Fibroblast of the aortic adventitia (primary cell): Measurements from ENCODE around the gene DHX40. TPM values are rescaled to one million over a fixed set of nuclear protein-coding genes. Genes with fewer than 3 reads are reported as not detected.

ENCODE experiments used
- DNase-seq: peaks from one replicate; pipeline ENCODE4 v3.0.0-alpha.2; 2010; ENCODE audit warnings: low read depth
- H3K4me3 ChIP-seq: 2 replicates; pipeline ENCODE4 v1.5.1; 2011; ENCODE audit warnings: low read depth, mild to moderate bottlenecking, control low read depth, low read length, moderate library complexity
- total RNA-seq: library from RNA; depleted of rRNA; stranded (reverse); fragments of >200 nt; gene quantifications from 2 replicates; pipeline ENCODE4 v1.2.3, GENCODE V29; 2012; ENCODE audit warnings: low replicate concordance
- TF ChIP-seq, protein P1 (sequence below): IDR thresholded peaks from 2 replicates; pipeline ENCODE4 v1.5.1; 2011; ENCODE audit warnings: mild to moderate bottlenecking, low read length, control low read depth, inconsistent platforms; ENCODE audit not compliant: insufficient read depth

The DHX40 gene
- total RNA-seq, 1 donor: 68.5 TPM

DNA sequence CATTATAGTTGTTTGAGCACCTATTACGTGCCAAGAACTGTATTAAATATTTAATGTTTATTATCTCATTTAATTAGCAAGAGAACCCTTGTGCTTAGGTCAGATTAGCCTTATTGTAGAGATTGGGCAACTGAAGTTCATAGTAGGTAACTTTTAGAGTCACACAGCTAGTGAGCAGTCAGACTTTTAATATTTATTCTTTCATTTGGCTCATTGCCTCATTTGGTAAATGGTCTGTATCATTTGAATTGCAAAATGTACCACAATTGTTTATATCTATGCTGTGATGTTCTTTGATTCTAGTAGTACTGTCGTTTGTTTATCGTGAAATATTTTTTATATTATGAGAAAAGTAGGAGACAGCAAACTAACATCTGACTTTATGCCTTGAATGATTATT lies 61.9 kb downstream of the DHX40 start:
- no peak for DNase-seq
- TF ChIP-seq, protein P1, sequence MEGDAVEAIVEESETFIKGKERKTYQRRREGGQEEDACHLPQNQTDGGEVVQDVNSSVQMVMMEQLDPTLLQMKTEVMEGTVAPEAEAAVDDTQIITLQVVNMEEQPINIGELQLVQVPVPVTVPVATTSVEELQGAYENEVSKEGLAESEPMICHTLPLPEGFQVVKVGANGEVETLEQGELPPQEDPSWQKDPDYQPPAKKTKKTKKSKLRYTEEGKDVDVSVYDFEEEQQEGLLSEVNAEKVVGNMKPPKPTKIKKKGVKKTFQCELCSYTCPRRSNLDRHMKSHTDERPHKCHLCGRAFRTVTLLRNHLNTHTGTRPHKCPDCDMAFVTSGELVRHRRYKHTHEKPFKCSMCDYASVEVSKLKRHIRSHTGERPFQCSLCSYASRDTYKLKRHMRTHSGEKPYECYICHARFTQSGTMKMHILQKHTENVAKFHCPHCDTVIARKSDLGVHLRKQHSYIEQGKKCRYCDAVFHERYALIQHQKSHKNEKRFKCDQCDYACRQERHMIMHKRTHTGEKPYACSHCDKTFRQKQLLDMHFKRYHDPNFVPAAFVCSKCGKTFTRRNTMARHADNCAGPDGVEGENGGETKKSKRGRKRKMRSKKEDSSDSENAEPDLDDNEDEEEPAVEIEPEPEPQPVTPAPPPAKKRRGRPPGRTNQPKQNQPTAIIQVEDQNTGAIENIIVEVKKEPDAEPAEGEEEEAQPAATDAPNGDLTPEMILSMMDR: no peak
- H3K4me3 ChIP-seq: no peak overlapping the region

- H3K4me3 ChIP-seq: no peak overlapping the region
- TF ChIP-seq, protein P1: no peak
- DNase-seq: no peak
Measured at GRCh38 chr17:59627770-59628171, 62.4 kb downstream of the DHX40 start.

- DNase-seq: no peak
- no peak overlapping the region for H3K4me3 ChIP-seq
- TF ChIP-seq, protein P1: no peak
Measured at GRCh38 chr17:59629174-59629573, 63.8 kb downstream of the DHX40 start.

GRCh38 chr17:59631276-59631675 lies 65.9 kb downstream of the DHX40 start:
- no peak overlapping the region for H3K4me3 ChIP-seq
- TF ChIP-seq, protein P1: no peak
- DNase-seq: no peak

DNA sequence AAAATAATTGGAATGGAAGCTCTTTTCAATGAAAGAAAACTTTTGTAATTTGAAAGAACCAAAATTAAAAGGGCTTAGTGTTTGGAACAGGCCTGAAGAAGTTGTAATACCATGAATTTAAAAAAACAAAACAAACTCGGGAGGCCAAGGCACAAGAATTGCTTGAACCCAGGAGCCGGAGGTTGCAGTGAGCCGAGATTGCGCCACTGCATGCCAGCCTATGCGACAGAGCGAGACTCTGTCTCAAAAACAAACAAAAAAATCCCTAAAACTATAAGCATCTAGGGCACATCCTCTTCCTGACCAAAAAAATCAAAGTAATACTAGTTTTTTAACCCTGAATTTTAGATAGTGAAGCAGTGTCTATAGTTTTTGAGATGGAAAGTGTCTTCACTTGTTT lies 67.0 kb downstream of the DHX40 start:
- H3K4me3 ChIP-seq: no peak overlapping the region
- TF ChIP-seq, protein P1: no peak

GRCh38 chr17:59633658-59634359 lies 68.4 kb downstream of the DHX40 start:
- no peak for DNase-seq
- TF ChIP-seq, protein P1: no peak
- no peak overlapping the region for H3K4me3 ChIP-seq

More for the DNA sequence above, 67.0 kb downstream of the DHX40 start:
- no peak for DNase-seq
